ENCODE data around the gene GAPDHS. TPM values are rescaled to one million over a fixed set of nuclear protein-coding genes. Genes with fewer than 3 reads are reported as not detected.

The GAPDHS gene
- total RNA-seq, 1 donor from 2014 or later: not detected

DNA sequence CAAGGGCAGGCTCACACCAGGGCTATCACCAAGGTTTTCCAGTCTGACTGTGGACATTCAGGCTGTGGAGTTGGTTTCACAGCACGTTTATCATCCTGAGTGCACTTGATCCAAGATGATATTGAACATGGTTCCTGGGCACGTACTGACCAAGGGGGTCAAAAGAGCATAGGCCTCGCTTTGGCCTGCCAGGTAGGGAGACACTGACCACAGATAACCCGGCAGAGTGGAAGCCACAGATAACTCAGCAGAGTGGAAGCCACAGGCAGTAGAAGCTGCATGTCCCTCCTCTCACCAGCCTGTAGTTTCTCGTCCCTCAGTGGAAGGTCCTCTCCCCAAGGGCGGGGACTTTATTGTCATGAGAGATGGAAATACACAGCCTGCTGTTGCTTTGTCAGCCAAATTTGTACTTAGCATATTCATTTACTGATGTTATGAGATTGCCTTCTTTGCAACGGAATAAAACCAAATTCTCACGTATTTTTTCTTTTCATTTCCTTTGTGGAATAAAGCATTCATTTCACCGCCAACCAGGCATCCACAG is 34.2 kb upstream of the GAPDHS start:
- Histone ChIP-seq H2AFZ (ENCODE audit: low read depth, low read length) (no peak overlapping the region), H3K9me3 (ENCODE audit: insufficient read depth, low read depth, low read length) (no peaks in the 10 kb centered on the region), H3K79me2 (ENCODE audit: insufficient read depth, low read length) (no peaks in the 10 kb centered on the region), H3K4me2 (ENCODE audit: low read length) (no peak overlapping the region), H3K27ac (ENCODE audit: low read depth, low read length) (no peak overlapping the region), H3K4me3 (ENCODE audit: insufficient read depth, low read depth, low read length) (no peak overlapping the region), H3K36me3 (ENCODE audit: insufficient read depth, low read length) (no peaks in the 10 kb centered on the region), H3K27me3 (ENCODE audit: insufficient read depth, low read length) (no peaks in the 10 kb centered on the region), H4K20me1 (ENCODE audit: insufficient read depth, low read length) (no peaks in the 10 kb centered on the region), H3K4me1 (ENCODE audit: insufficient read depth, low read length) (no peaks in the 10 kb centered on the region), H3K9ac (ENCODE audit: low read length) (no peak overlapping the region)
- no peak overlapping the region for H3K4me3 Mint-ChIP-seq (ENCODE audit: unreplicated experiment)
- H3K27ac Mint-ChIP-seq (ENCODE audit: unreplicated experiment): no peak overlapping the region
- peaks cover 15% of the 10 kb centered on the region for H3K36me3 Mint-ChIP-seq (ENCODE audit: low read depth, unreplicated experiment)
- no peaks in the 10 kb centered on the region for H3K9me3 Mint-ChIP-seq (ENCODE audit: unreplicated experiment)
- FAIRE-seq (no peak), DNase-seq (ENCODE audit: low read depth) (no peak)
- H3K4me1 Mint-ChIP-seq (ENCODE audit: low read depth, unreplicated experiment): peaks cover 4% of the 10 kb centered on the region
- peaks cover 8% of the 10 kb centered on the region for H3K27me3 Mint-ChIP-seq (ENCODE audit: low read depth, unreplicated experiment)
- TF ChIP-seq, protein P1, sequence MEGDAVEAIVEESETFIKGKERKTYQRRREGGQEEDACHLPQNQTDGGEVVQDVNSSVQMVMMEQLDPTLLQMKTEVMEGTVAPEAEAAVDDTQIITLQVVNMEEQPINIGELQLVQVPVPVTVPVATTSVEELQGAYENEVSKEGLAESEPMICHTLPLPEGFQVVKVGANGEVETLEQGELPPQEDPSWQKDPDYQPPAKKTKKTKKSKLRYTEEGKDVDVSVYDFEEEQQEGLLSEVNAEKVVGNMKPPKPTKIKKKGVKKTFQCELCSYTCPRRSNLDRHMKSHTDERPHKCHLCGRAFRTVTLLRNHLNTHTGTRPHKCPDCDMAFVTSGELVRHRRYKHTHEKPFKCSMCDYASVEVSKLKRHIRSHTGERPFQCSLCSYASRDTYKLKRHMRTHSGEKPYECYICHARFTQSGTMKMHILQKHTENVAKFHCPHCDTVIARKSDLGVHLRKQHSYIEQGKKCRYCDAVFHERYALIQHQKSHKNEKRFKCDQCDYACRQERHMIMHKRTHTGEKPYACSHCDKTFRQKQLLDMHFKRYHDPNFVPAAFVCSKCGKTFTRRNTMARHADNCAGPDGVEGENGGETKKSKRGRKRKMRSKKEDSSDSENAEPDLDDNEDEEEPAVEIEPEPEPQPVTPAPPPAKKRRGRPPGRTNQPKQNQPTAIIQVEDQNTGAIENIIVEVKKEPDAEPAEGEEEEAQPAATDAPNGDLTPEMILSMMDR (IDR thresholded peaks at IDR 0.05; ENCODE audit: insufficient read depth, low read depth, low read length): no peak
- no peak for TF ChIP-seq EZH2 (IDR thresholded peaks at IDR 0.05; ENCODE audit: insufficient read depth, low read length)

DNA sequence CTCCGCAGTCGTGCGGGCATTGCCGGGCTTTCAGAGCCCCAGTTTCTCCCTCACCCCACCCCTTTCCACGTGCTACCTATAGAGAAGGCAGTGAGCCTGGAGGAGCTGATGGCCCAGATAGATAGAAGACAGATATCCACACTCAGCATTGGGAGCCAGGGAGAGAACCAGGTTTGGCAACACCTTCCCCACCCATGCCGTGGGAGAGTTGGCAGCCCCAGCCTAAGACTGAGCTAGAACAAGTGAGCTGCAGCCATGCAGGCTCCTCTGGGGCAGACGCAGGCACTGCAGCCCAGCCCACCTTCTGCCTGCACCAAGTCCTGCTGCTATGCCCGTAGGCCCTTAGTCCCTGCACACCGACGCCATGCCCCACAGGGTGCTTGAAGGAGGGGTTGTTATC is 32.6 kb upstream of the GAPDHS start:
- no peaks in the 10 kb centered on the region for H3K9me3 Mint-ChIP-seq (ENCODE audit: unreplicated experiment)
- H3K27me3 Mint-ChIP-seq (ENCODE audit: low read depth, unreplicated experiment): peaks cover 5% of the 10 kb centered on the region
- H3K27ac ChIP-seq (ENCODE audit: low read depth, low read length): no peak overlapping the region
- H3K79me2 ChIP-seq (ENCODE audit: insufficient read depth, low read length): no peaks in the 10 kb centered on the region
- H3K4me1 ChIP-seq (ENCODE audit: insufficient read depth, low read length): no peaks in the 10 kb centered on the region
- no peaks in the 10 kb centered on the region for H3K9me3 ChIP-seq (ENCODE audit: insufficient read depth, low read depth, low read length)
- peaks cover 18% of the 10 kb centered on the region for H3K36me3 Mint-ChIP-seq (ENCODE audit: low read depth, unreplicated experiment)
- no peak overlapping the region for H3K4me3 Mint-ChIP-seq (ENCODE audit: unreplicated experiment)
- no peak overlapping the region for H3K4me3 ChIP-seq (ENCODE audit: insufficient read depth, low read depth, low read length)
- DNase-seq (ENCODE audit: low read depth) (no peak), FAIRE-seq (no peak)
- no peaks in the 10 kb centered on the region for H4K20me1 ChIP-seq (ENCODE audit: insufficient read depth, low read length)
- no peak overlapping the region for H2AFZ ChIP-seq (ENCODE audit: low read depth, low read length)
- H3K27me3 ChIP-seq (ENCODE audit: insufficient read depth, low read length): peaks cover 3% of the 10 kb centered on the region
- peak overlapping the region; percentile 58 for H3K27ac Mint-ChIP-seq (ENCODE audit: unreplicated experiment)
- TF ChIP-seq, protein P1 (IDR thresholded peaks at IDR 0.05; ENCODE audit: insufficient read depth, low read depth, low read length): no peak
- no peak for TF ChIP-seq EZH2 (IDR thresholded peaks at IDR 0.05; ENCODE audit: insufficient read depth, low read length)
- H3K9ac ChIP-seq (ENCODE audit: low read length): no peak overlapping the region
- no peak overlapping the region for H3K4me2 ChIP-seq (ENCODE audit: low read length)
- H3K4me1 Mint-ChIP-seq (ENCODE audit: low read depth, unreplicated experiment): peaks cover 4% of the 10 kb centered on the region
- H3K36me3 ChIP-seq (ENCODE audit: insufficient read depth, low read length): no peaks in the 10 kb centered on the region

DNA sequence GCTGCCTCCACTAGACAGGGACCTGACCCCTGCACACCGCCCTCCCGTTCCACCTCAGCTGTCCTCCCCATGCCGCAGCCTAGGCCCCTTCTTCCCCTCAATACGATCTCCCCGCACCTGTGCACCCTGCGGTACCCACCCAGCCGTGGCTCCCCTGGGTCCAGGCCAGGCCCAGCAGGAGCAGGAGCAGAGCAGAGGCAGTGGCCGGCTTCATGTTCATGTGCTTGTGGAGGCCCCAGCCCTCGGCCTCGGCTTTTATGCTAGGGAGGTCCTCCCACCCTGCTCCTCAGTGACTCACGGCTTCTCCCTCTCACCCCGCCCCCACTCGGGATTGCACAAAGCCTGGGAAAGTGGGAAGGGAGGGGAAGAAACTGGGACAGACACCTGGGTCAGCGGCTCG is 31.6 kb upstream of the GAPDHS start:
- Mint-ChIP-seq H3K36me3 (ENCODE audit: low read depth, unreplicated experiment) (peaks cover 24% of the 10 kb centered on the region), H3K4me3 (ENCODE audit: unreplicated experiment) (no peak overlapping the region), H3K4me1 (ENCODE audit: low read depth, unreplicated experiment) (peaks cover 4% of the 10 kb centered on the region), H3K27ac (ENCODE audit: unreplicated experiment) (no peak overlapping the region), H3K27me3 (ENCODE audit: low read depth, unreplicated experiment) (peaks cover 5% of the 10 kb centered on the region), H3K9me3 (ENCODE audit: unreplicated experiment) (no peaks in the 10 kb centered on the region)
- Histone ChIP-seq H3K9ac (ENCODE audit: low read length) (no peak overlapping the region), H3K4me2 (ENCODE audit: low read length) (no peak overlapping the region), H2AFZ (ENCODE audit: low read depth, low read length) (no peak overlapping the region), H3K4me3 (ENCODE audit: insufficient read depth, low read depth, low read length) (no peak overlapping the region), H3K27ac (ENCODE audit: low read depth, low read length) (no peak overlapping the region), H3K36me3 (ENCODE audit: insufficient read depth, low read length) (no peaks in the 10 kb centered on the region), H3K9me3 (ENCODE audit: insufficient read depth, low read depth, low read length) (no peaks in the 10 kb centered on the region), H3K27me3 (ENCODE audit: insufficient read depth, low read length) (peaks cover 12% of the 10 kb centered on the region), H3K4me1 (ENCODE audit: insufficient read depth, low read length) (no peaks in the 10 kb centered on the region), H4K20me1 (ENCODE audit: insufficient read depth, low read length) (no peaks in the 10 kb centered on the region), H3K79me2 (ENCODE audit: insufficient read depth, low read length) (no peaks in the 10 kb centered on the region)
- FAIRE-seq (no peak), DNase-seq (ENCODE audit: low read depth) (no peak)
- no peak for TF ChIP-seq EZH2 (IDR thresholded peaks at IDR 0.05; ENCODE audit: insufficient read depth, low read length)
- TF ChIP-seq, protein P1 (IDR thresholded peaks at IDR 0.05; ENCODE audit: insufficient read depth, low read depth, low read length): no peak

Data from astrocyte (in vitro differentiated cells and primary cell).